IPS DF 6.9 (cell line): Measurements from ENCODE around the gene PRDM9.
"Not testable (repeated sequence)": the region's sequence is repeated elsewhere in the genome, so short reads cannot be mapped to it uniquely, and the experiment has no call there.

Source experiments
- DNase-seq: peaks from one replicate; pipeline ENCODE4 v3.0.0-alpha.2; 2013; ENCODE audit warnings: low read depth, low spot score
- H3K27ac ChIP-seq: one replicate; pipeline ENCODE4 v1.5.1; 2013; ENCODE audit warnings: low read length, control low read depth
- H3K27me3 ChIP-seq: 2 replicates; pipeline ENCODE4 v1.6.1; 2013; ENCODE audit warnings: mild to moderate bottlenecking, low read length; ENCODE audit not compliant: control insufficient read depth, insufficient read depth
- H3K36me3 ChIP-seq: 2 replicates; pipeline ENCODE4 v1.6.1; 2013; ENCODE audit warnings: low read length; ENCODE audit not compliant: control insufficient read depth, insufficient read depth
- H3K4me1 ChIP-seq: 2 replicates; pipeline ENCODE4 v1.6.1; 2013; ENCODE audit warnings: low read length; ENCODE audit not compliant: control insufficient read depth, insufficient read depth
- H3K4me3 ChIP-seq: 2 replicates; pipeline ENCODE4 v1.5.1; 2013; ENCODE audit warnings: mild to moderate bottlenecking, low read length
- H3K9me3 ChIP-seq: 2 replicates; pipeline ENCODE4 v1.6.1; 2013; ENCODE audit warnings: low read length, inconsistent platforms; ENCODE audit not compliant: control insufficient read depth, insufficient read depth
- WGBS: extraction: QIAGEN DNeasy Blood & Tissue Kit; methylation state at CpG from one replicate; pipeline ENCODE4 v1.1.7; 2013; ENCODE audit warnings: mixed read lengths, missing lambda C conversion rate; ENCODE audit not compliant: insufficient read length, insufficient coverage; 5-methylcytosine and 5-hydroxymethylcytosine counted together

The PRDM9 gene

GRCh38 chr5:23484096-23484495, 23.3 kb upstream of the PRDM9 start:
- H3K4me1 ChIP-seq: no peaks in the 10 kb centered on the region
- no peaks in the 10 kb centered on the region for H3K27me3 ChIP-seq
- H3K27ac ChIP-seq: no peak overlapping the region
- whole genome bisulfite sequencing: no CpG with 5 or more reads among the region's 5 CpGs
- H3K4me3 ChIP-seq: no peak overlapping the region
- no peaks in the 10 kb centered on the region for H3K9me3 ChIP-seq
- DNase-seq: no peak
- H3K36me3 ChIP-seq: no peaks in the 10 kb centered on the region

DNA sequence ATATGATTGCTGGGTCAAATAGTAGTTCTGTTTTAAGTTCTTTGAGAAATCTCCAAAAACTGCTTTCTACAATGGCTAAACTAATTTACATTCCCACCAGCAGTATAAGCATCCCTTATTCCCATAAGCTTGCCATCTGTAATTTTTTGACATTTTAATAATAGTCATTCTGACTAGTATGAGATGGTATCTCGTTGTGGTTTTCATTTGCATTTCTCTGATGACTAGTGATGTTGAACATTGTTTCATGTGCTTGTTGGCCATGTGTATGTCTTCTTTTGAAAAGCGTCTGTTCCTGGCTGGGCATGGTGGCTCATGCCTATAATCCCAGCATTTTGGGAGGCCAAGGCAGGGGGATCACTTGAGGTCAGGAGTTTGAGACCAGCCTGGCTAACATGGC, 21.2 kb upstream of the PRDM9 start:
- not testable (repeated sequence) for DNase-seq, H3K36me3 ChIP-seq, H3K4me3 ChIP-seq, H3K9me3 ChIP-seq, H3K27me3 ChIP-seq, H3K27ac ChIP-seq, H3K4me1 ChIP-seq
- WGBS: no CpG with 5 or more reads among the region's 2 CpGs

- H3K36me3 ChIP-seq: no peaks in the 10 kb centered on the region
- no CpG with 5 or more reads among the region's 1 CpG for WGBS
- H3K4me3 ChIP-seq: no peak overlapping the region
- H3K9me3 ChIP-seq: no peaks in the 10 kb centered on the region
- no peak for DNase-seq
- no peaks in the 10 kb centered on the region for H3K4me1 ChIP-seq
- H3K27me3 ChIP-seq: no peaks in the 10 kb centered on the region
- no peak overlapping the region for H3K27ac ChIP-seq
Measured at GRCh38 chr5:23490993-23491392, 16.4 kb upstream of the PRDM9 start.

DNA sequence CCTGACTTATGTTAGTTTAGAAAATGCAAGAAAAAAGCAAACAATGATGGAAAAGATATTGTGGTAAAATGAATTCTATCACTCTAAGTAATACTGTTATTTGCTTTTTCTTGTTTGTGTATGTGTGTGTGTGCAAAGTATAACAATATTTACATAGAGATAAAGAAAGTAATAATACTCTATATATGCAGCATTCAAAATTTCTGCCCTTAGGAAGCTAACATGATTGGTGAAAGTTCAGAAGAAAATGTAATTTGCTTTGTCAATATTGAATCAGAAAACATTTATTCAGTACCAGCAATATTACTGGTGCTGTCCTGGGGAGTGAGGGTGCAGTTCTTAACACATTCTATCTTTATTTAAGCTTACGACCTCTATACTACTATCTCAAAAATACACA, 12.9 kb upstream of the PRDM9 start:
- no peaks in the 10 kb centered on the region for H3K36me3 ChIP-seq
- no peak overlapping the region for H3K27ac ChIP-seq
- no peaks in the 10 kb centered on the region for H3K9me3 ChIP-seq
- no peaks in the 10 kb centered on the region for H3K27me3 ChIP-seq
- DNase-seq: no peak
- H3K4me1 ChIP-seq: no peaks in the 10 kb centered on the region
- H3K4me3 ChIP-seq: no peak overlapping the region
- WGBS: no CpG with 5 or more reads among the region's 1 CpG

GRCh38 chr5:23496576-23496975, 10.8 kb upstream of the PRDM9 start:
- Histone ChIP-seq H3K36me3 (no peaks in the 10 kb centered on the region), H3K4me1 (no peaks in the 10 kb centered on the region), H3K9me3 (no peaks in the 10 kb centered on the region), H3K27ac (no peak overlapping the region), H3K27me3 (no peaks in the 10 kb centered on the region), H3K4me3 (no peak overlapping the region)
- DNase-seq: no peak
- no CpG with 5 or more reads among the region's 1 CpG for WGBS

GRCh38 chr5:23506329-23507236, 826 bp upstream of the PRDM9 start:
- no peaks in the 10 kb centered on the region for H3K9me3 ChIP-seq
- no peaks in the 10 kb centered on the region for H3K36me3 ChIP-seq
- DNase-seq: peak; percentile 45
- H3K27me3 ChIP-seq: no peaks in the 10 kb centered on the region
- WGBS: no CpG with 5 or more reads among the region's 23 CpGs
- H3K4me1 ChIP-seq: no peaks in the 10 kb centered on the region; the same call in 1 of the 2 replicates
- H3K27ac ChIP-seq: no peak overlapping the region
- no peak overlapping the region for H3K4me3 ChIP-seq

- not testable (repeated sequence) for H3K27me3 ChIP-seq, H3K4me3 ChIP-seq, H3K27ac ChIP-seq, H3K36me3 ChIP-seq, H3K4me1 ChIP-seq, DNase-seq, H3K9me3 ChIP-seq
- no CpG with 5 or more reads among the region's 5 CpGs for WGBS
Measured at GRCh38 chr5:23510434-23510833, 3.0 kb downstream of the PRDM9 start.

GRCh38 chr5:23522553-23522952, 15.1 kb downstream of the PRDM9 start:
- no CpG with 5 or more reads among the region's 4 CpGs for WGBS
- no peak for DNase-seq
- Histone ChIP-seq H3K4me1 (no peaks in the 10 kb centered on the region), H3K27me3 (no peaks in the 10 kb centered on the region), H3K4me3 (no peak overlapping the region), H3K36me3 (no peaks in the 10 kb centered on the region), H3K9me3 (no peaks in the 10 kb centered on the region), H3K27ac (no peak overlapping the region)

DNA sequence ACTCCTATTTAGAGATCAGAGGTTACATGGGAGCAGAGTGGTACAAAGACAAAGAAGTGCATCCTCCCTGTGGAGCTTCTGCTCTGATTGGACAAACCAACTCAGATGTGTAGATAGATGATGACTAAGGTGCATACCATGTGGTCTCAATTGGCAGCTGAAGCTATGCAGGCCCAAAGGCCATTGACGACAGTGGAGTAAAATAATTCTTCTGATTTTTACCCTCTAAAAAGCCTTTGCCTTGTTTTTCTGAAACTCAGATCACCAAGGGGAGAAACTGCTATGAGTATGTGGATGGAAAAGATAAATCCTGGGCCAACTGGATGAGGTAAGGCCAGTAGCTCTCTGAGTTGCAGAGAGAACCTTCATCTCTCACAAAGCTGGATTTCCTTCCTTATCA, 15.6 kb downstream of the PRDM9 start:
- H3K9me3 ChIP-seq: no peaks in the 10 kb centered on the region
- H3K27me3 ChIP-seq: no peaks in the 10 kb centered on the region
- DNase-seq: no peak
- H3K4me3 ChIP-seq: no peak overlapping the region
- no peak overlapping the region for H3K27ac ChIP-seq
- no peaks in the 10 kb centered on the region for H3K36me3 ChIP-seq
- WGBS: no CpG with 5 or more reads among the region's 1 CpG
- no peaks in the 10 kb centered on the region for H3K4me1 ChIP-seq

DNA sequence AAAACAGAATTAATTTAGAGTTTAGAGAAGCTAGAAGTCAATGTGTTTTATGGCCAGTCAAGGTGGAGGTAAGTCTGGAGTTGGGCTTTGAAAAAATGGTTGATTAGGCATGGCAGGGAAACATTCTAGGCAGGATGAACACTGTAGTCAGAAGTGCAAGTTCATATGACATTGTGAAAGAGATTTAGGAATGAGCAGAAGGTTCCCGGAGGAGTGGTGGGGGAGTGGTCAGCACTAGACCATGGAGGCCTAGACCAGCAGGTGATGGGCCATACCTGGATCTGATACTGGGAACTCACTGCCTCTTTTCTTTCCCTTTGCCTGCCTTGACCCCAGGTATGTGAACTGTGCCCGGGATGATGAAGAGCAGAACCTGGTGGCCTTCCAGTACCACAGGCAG, 16.6 kb downstream of the PRDM9 start:
- Histone ChIP-seq H3K4me3 (no peak overlapping the region), H3K4me1 (peaks cover 1% of the 10 kb centered on the region; the same call in 1 of the 2 replicates), H3K27me3 (no peaks in the 10 kb centered on the region), H3K9me3 (no peaks in the 10 kb centered on the region), H3K27ac (no peak overlapping the region), H3K36me3 (no peaks in the 10 kb centered on the region)
- WGBS: no CpG with 5 or more reads among the region's 2 CpGs
- no peak for DNase-seq

- H3K36me3 ChIP-seq: no peaks in the 10 kb centered on the region
- H3K9me3 ChIP-seq: no peaks in the 10 kb centered on the region
- H3K4me3 ChIP-seq: no peak overlapping the region
- peaks cover 1% of the 10 kb centered on the region; the same call in 1 of the 2 replicates for H3K4me1 ChIP-seq
- H3K27me3 ChIP-seq: no peaks in the 10 kb centered on the region
- no peak for DNase-seq
- no peak overlapping the region for H3K27ac ChIP-seq
Measured at GRCh38 chr5:23525751-23526150, 18.3 kb downstream of the PRDM9 start.
